ENCODE data around the gene MYO16.
"Not testable (repeated sequence)": the region's sequence is repeated elsewhere in the genome, so short reads cannot be mapped to it uniquely, and the experiment has no call there.

Gene MYO16

GRCh38 chr13:109092186-109092585, 462.8 kb downstream of the MYO16 start:
- not testable (repeated sequence) for DNase-seq

GRCh38 chr13:109093998-109094397, 464.6 kb downstream of the MYO16 start:
- no peak for DNase-seq

GRCh38 chr13:109095126-109095525, 465.7 kb downstream of the MYO16 start:
- no peak for DNase-seq

- DNase-seq, result no peak
Measured at GRCh38 chr13:109096101-109096500, 466.7 kb downstream of the MYO16 start.

- no peak for DNase-seq
Measured at GRCh38 chr13:109100705-109101304, 471.4 kb downstream of the MYO16 start.

- no peak for DNase-seq
Measured at GRCh38 chr13:109101550-109102144, 472.2 kb downstream of the MYO16 start.

GRCh38 chr13:109105899-109106298, 476.5 kb downstream of the MYO16 start:
- no peak for DNase-seq

GRCh38 chr13:109110159-109110558, 480.7 kb downstream of the MYO16 start:
- DNase-seq, result no peak

- no peak for DNase-seq
Measured at GRCh38 chr13:109111141-109111540, 481.7 kb downstream of the MYO16 start.

GRCh38 chr13:109113427-109113826, 484.0 kb downstream of the MYO16 start:
- no peak for DNase-seq

- DNase-seq, result no peak
Measured at GRCh38 chr13:109114162-109114561, 484.8 kb downstream of the MYO16 start.

- no peak for DNase-seq
Measured at GRCh38 chr13:109114991-109115390, 485.6 kb downstream of the MYO16 start.

GRCh38 chr13:109118521-109118920, 489.1 kb downstream of the MYO16 start:
- no peak for DNase-seq

GRCh38 chr13:109119896-109120295, 490.5 kb downstream of the MYO16 start:
- DNase-seq, result no peak

- no peak for DNase-seq
Measured at GRCh38 chr13:109121826-109122225, 492.4 kb downstream of the MYO16 start.

- DNase-seq, result no peak
Measured at GRCh38 chr13:109123971-109124370, 494.6 kb downstream of the MYO16 start.

- no peak for DNase-seq
Measured at GRCh38 chr13:109126178-109126577, 496.8 kb downstream of the MYO16 start.

GRCh38 chr13:109126891-109127641, 497.7 kb downstream of the MYO16 start:
- no peak for DNase-seq

GRCh38 chr13:109128121-109128520, 498.7 kb downstream of the MYO16 start:
- no peak for DNase-seq

GRCh38 chr13:109130093-109130835, 500.9 kb downstream of the MYO16 start:
- no peak for DNase-seq

- DNase-seq, result no peak
Measured at GRCh38 chr13:109131698-109132257, 502.4 kb downstream of the MYO16 start.

GRCh38 chr13:109135018-109135417, 505.6 kb downstream of the MYO16 start:
- no peak for DNase-seq

GRCh38 chr13:109136873-109137272, 507.5 kb downstream of the MYO16 start:
- DNase-seq, result no peak
